H1 (cell line): Measurements from ENCODE around the gene KRTAP17-1. TPM values are rescaled to one million over a fixed set of nuclear protein-coding genes. Genes with fewer than 3 reads are reported as not detected.

Experiments used
- BCL11A ChIP-seq, 2 experiments: IDR thresholded peaks; one replicate each; pipeline ENCODE4 v1.6.1; 2011; ENCODE audit warnings: low read depth in 2 of 2, low read length in 2 of 2, mild to moderate bottlenecking in 2 of 2
- polyA plus RNA-seq, 7 experiments: library from polyadenylated mRNA; depleted of rRNA in 3 of 7; stranded (reverse) in 5 of 7; unstranded in 2 of 7; fragments of >200 nt in 5 of 7; fragments of 200-250 nt in 2 of 7; gene quantifications; 1 replicate in 5 of 7; 2 replicates in 1 of 7; 4 replicates in 1 of 7; pipeline versions ENCODE4 v1.2.1 to v1.2.3, GENCODE V29; 2011 to 2013; ENCODE audit warnings: missing spikeins in 2 of 7, mixed read lengths in 2 of 7
- total RNA-seq: library from RNA; stranded (reverse); fragmentation: NEBNext Ultra II Directional; extraction: Animal tissue kit (Norgen Biotek cat#: 25700); gene quantifications from 2 replicates; pipeline ENCODE4 v1.2.1, GENCODE V29; 2021

The KRTAP17-1 gene
- total and polyA plus RNA-seq, 2 of the 8 experiments (the other 6 are each of a cell fraction or from before 2014, with no cell fraction given), result not detected

DNA sequence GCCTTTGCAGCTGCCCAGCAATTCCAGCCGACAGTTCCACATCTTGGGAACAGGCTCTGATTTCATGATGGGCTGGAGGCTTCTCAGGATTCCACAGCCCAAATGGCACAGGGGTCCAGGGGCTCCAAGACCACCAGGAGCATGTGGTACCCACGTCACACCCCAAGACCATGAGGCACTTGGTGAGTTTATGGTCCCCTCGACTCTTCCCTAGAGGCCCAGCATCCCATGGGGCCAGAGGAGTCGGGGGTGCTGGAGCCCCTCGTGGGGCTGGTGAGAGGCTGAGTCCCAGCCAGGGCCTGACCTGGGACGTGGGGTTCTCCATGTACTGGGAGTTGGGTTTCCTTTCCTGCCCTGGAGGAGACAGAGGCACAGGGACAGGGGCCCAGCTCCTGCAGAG, 10.1 kb upstream of the KRTAP17-1 start (continued):
- no peak for TF ChIP-seq BCL11A (IDR thresholded peaks at IDR 0.05; ENCODE audit: low read depth in 2 of 2, low read length in 2 of 2)
